Epithelial cell of esophagus (primary cell): ENCODE measurements around the gene CARNS1.

Experiments used
- DNase-seq: peaks from one replicate; pipeline ENCODE4 v3.0.0; 2010; ENCODE audit warnings: low read depth
- H3K4me3 ChIP-seq: 2 replicates; pipeline ENCODE4 v1.5.1; 2011; ENCODE audit warnings: mild to moderate bottlenecking, low read length, control low read depth
- TF ChIP-seq, protein P1 (sequence below): IDR thresholded peaks from 2 replicates; pipeline ENCODE4 v1.5.1; 2011; ENCODE audit warnings: low read depth, mild to moderate bottlenecking, low read length, control low read depth, inconsistent platforms; ENCODE audit not compliant: insufficient read depth; ENCODE audit errors: missing control alignments

The CARNS1 gene

GRCh38 chr11:67372993-67373647 lies 42.4 kb upstream of the CARNS1 start, which contains the start of gene CLCF1:
Gene CLCF1, minus strand, starts transcription at chr11:67373598. Its CDS starts 59 bp downstream, at chr11:67373539.
- peak; percentile 44 for DNase-seq
- TF ChIP-seq, protein P1, sequence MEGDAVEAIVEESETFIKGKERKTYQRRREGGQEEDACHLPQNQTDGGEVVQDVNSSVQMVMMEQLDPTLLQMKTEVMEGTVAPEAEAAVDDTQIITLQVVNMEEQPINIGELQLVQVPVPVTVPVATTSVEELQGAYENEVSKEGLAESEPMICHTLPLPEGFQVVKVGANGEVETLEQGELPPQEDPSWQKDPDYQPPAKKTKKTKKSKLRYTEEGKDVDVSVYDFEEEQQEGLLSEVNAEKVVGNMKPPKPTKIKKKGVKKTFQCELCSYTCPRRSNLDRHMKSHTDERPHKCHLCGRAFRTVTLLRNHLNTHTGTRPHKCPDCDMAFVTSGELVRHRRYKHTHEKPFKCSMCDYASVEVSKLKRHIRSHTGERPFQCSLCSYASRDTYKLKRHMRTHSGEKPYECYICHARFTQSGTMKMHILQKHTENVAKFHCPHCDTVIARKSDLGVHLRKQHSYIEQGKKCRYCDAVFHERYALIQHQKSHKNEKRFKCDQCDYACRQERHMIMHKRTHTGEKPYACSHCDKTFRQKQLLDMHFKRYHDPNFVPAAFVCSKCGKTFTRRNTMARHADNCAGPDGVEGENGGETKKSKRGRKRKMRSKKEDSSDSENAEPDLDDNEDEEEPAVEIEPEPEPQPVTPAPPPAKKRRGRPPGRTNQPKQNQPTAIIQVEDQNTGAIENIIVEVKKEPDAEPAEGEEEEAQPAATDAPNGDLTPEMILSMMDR: no peak
- H3K4me3 ChIP-seq: peak within 1 kb of the TSS; percentile 52

- H3K4me3 ChIP-seq: peak overlapping the region; percentile 52
- DNase-seq: peak; percentile 94
Observed at GRCh38 chr11:67373648-67374570, 41.6 kb upstream of the CARNS1 start.

DNA sequence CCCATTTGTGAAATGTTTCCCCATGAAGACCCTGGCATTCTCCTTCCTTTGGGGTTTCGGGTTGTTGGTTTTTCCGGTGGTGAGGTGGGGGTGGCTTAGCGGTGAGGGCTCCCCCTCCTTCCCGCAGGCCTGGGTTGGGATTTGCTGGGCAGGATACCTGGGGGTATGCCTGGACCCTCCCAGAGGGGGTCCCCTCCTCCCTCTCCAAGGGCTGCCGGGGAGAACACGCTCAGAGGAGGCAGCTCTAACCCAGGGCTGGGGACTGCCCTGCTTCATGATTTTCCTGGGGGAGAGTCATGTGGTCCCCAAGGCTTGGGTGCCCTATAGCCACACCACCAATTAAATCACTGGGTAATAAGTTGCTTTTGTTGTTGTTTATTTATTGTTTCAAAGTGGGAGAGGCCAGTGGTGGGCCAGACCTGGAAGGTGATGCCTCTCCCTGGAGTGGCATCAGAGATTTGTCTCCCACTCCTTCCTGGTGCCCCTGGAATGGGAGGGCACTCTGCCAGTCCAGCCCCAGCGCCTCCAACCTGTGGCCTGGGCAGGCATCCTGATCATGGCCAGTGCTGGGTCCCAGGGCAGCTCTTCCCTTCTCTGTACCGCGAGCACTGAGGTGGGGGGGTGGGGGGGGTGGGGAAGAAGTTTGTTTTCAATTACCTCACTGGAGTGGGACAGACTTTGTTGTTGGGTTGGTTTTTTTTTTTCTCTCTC lies 40.8 kb upstream of the CARNS1 start:
- no peak for DNase-seq
- no peak overlapping the region for H3K4me3 ChIP-seq
- TF ChIP-seq, protein P1: no peak

More at GRCh38 chr11:67373648-67374570, 41.6 kb upstream of the CARNS1 start:
- TF ChIP-seq, protein P1: peak; percentile 42

- DNase-seq: no peak
- TF ChIP-seq, protein P1: no peak
- no peak overlapping the region for H3K4me3 ChIP-seq
Observed at GRCh38 chr11:67375320-67376055, 40.0 kb upstream of the CARNS1 start.

GRCh38 chr11:67376063-67376820 lies 39.2 kb upstream of the CARNS1 start:
- TF ChIP-seq, protein P1: no peak
- no peak for DNase-seq
- H3K4me3 ChIP-seq: no peak overlapping the region
